Fibroblast of villous mesenchyme (primary cell): Measurements from ENCODE around the gene DYRK1A. TPM values are rescaled to one million over a fixed set of nuclear protein-coding genes. Genes with fewer than 3 reads are reported as not detected.

Experiments used
- DNase-seq: peaks from one replicate; pipeline ENCODE4 v3.0.0-alpha.2; 2010; ENCODE audit warnings: low read depth
- H3K4me3 ChIP-seq: 2 replicates; pipeline ENCODE4 v1.5.1; 2011; ENCODE audit warnings: low read depth, mild to moderate bottlenecking, low read length
- CTCF ChIP-seq: IDR thresholded peaks from 2 replicates; pipeline ENCODE4 v1.5.1; 2012; ENCODE audit warnings: low read depth, mild to moderate bottlenecking, low read length; ENCODE audit not compliant: insufficient read depth
- total RNA-seq: library from RNA; depleted of rRNA; stranded (reverse); fragments of >200 nt; gene quantifications from 2 replicates; pipeline ENCODE4 v1.2.3, GENCODE V29; 2012

Gene DYRK1A
- total RNA-seq, 1 donor = 77.7 TPM

- TF ChIP-seq CTCF = no peak
- no peak overlapping the region for H3K4me3 ChIP-seq
- no peak for DNase-seq
Measured at GRCh38 chr21:37414292-37415253, 48.0 kb downstream of the DYRK1A start.

GRCh38 chr21:37415939-37416338, 49.4 kb downstream of the DYRK1A start:
- peak; percentile 26 for DNase-seq
- TF ChIP-seq CTCF = no peak
- H3K4me3 ChIP-seq = no peak overlapping the region

GRCh38 chr21:37416914-37417313, 50.3 kb downstream of the DYRK1A start:
- no peak for DNase-seq
- no peak overlapping the region for H3K4me3 ChIP-seq
- no peak for TF ChIP-seq CTCF

GRCh38 chr21:37419228-37419906, 52.8 kb downstream of the DYRK1A start:
- no peak overlapping the region for H3K4me3 ChIP-seq
- peak; percentile 28 for DNase-seq
- TF ChIP-seq CTCF = no peak

GRCh38 chr21:37421306-37421705, 54.7 kb downstream of the DYRK1A start:
- H3K4me3 ChIP-seq = no peak overlapping the region
- DNase-seq = no peak
- no peak for TF ChIP-seq CTCF

GRCh38 chr21:37422382-37422781, 55.8 kb downstream of the DYRK1A start:
- no peak for TF ChIP-seq CTCF
- no peak for DNase-seq
- no peak overlapping the region for H3K4me3 ChIP-seq
